GM23338 (cell line): ENCODE measurements around the gene FNIP2. TPM values are rescaled to one million over a fixed set of nuclear protein-coding genes. Genes with fewer than 3 reads are reported as not detected.

ENCODE experiments used
- ATAC-seq: fragments of 200-7000 bp; cut with Tn5 transposase; 3 replicates; pipeline ENCODE4 v1.9.1; 2020
- DNase-seq: peaks from one replicate; pipeline ENCODE4 v3.0.0-alpha.2; 2015; ENCODE audit warnings: low spot score
- H2AFZ ChIP-seq: fragments of 200-600 bp; sonication (generic); 2 replicates; pipeline ENCODE4 v1.8.0; 2016; ENCODE audit warnings: antibody characterized with exemption, mild to moderate bottlenecking, moderate library complexity
- H3F3A ChIP-seq: fragments of 200-600 bp; sonication (generic); replicated peaks from 2 replicates; pipeline ENCODE4 v1.8.0; 2017; ENCODE audit warnings: antibody characterized with exemption, mixed run types, low read depth
- H3K27ac ChIP-seq: fragments of 200-600 bp; sonication (generic); 2 replicates; pipeline ENCODE4 v1.6.1; 2016; ENCODE audit warnings: low read depth
- H3K27me3 ChIP-seq: fragments of 200-600 bp; sonication (generic); 2 replicates; pipeline ENCODE4 v1.8.0; 2016; ENCODE audit warnings: mild to moderate bottlenecking, mixed run types, moderate library complexity; ENCODE audit not compliant: insufficient read depth
- H3K36me3 ChIP-seq: fragments of 200-600 bp; sonication (generic); 2 replicates; pipeline ENCODE4 v1.8.0; 2016; ENCODE audit warnings: mild to moderate bottlenecking; ENCODE audit not compliant: insufficient read depth
- H3K4me1 ChIP-seq: fragments of 200-600 bp; sonication (generic); 2 replicates; pipeline ENCODE4 v1.8.0; 2016; ENCODE audit warnings: mild to moderate bottlenecking, moderate library complexity; ENCODE audit not compliant: insufficient read depth
- H3K4me2 ChIP-seq: fragments of 200-600 bp; sonication (generic); 2 replicates; pipeline ENCODE4 v1.7.1; 2017; ENCODE audit warnings: mixed run types
- H3K4me3 ChIP-seq: fragments of 200-600 bp; sonication (generic); 2 replicates; pipeline ENCODE4 v1.6.1; 2016; ENCODE audit warnings: mixed run types
- H3K79me2 ChIP-seq: fragments of 200-600 bp; sonication (generic); replicated peaks from 2 replicates; pipeline ENCODE4 v1.8.0; 2017; ENCODE audit warnings: mild to moderate bottlenecking; ENCODE audit not compliant: insufficient read depth
- H3K9me2 ChIP-seq: fragments of 200-600 bp; sonication (generic); 2 replicates; pipeline ENCODE4 v1.8.0; 2017; ENCODE audit not compliant: insufficient read depth
- H4K20me1 ChIP-seq: fragments of 200-600 bp; sonication (generic); replicated peaks from 2 replicates; pipeline ENCODE4 v1.8.0; 2017; ENCODE audit warnings: mild to moderate bottlenecking; ENCODE audit not compliant: insufficient read depth
- H3K27ac Mint-ChIP-seq: 2 replicates; pipeline ENCODE4 v1.8.0; 2020; ENCODE audit warnings: inconsistent platforms, mild to moderate bottlenecking, moderate library complexity, mixed read lengths
- H3K27me3 Mint-ChIP-seq: 3 replicates; pipeline ENCODE4 v1.8.0; 2022; ENCODE audit warnings: low read depth, mild to moderate bottlenecking, moderate library complexity, mixed read lengths, inconsistent platforms; ENCODE audit not compliant: insufficient read depth, poor library complexity
- H3K36me3 Mint-ChIP-seq: 3 replicates; pipeline ENCODE4 v1.8.0; 2021; ENCODE audit warnings: low read depth, mild to moderate bottlenecking, inconsistent platforms, moderate library complexity, mixed read lengths
- H3K4me1 Mint-ChIP-seq: 3 replicates; pipeline ENCODE4 v1.8.0; 2020; ENCODE audit warnings: mild to moderate bottlenecking, inconsistent platforms, mixed read lengths
- H3K4me3 Mint-ChIP-seq: 3 replicates; pipeline ENCODE4 v1.8.0; 2021; ENCODE audit warnings: moderate library complexity, mild to moderate bottlenecking, inconsistent platforms, mixed read lengths
- H3K9me3 Mint-ChIP-seq: 3 replicates; pipeline ENCODE4 v1.8.0; 2020; ENCODE audit warnings: moderate library complexity, mild to moderate bottlenecking, inconsistent platforms, mixed read lengths
- CREB1 ChIP-seq: fragments of 250-450 bp; sonication (Bioruptor Pico); IDR thresholded peaks from 2 replicates; pipeline ENCODE4 v1.5.0; 2020; ENCODE audit warnings: low read depth, mild to moderate bottlenecking, moderate library complexity
- CTCF ChIP-seq, 2 experiments: fragments of 200-600 bp in 1 of 2; sonication (generic) in 1 of 2; conservative IDR thresholded peaks; 2 replicates each; pipeline versions ENCODE4 v1.5.1 to v1.6.1; 2016 to 2017; ENCODE audit warnings: antibody characterized with exemption in 2 of 2, low read depth in 2 of 2, mild to moderate bottlenecking in 2 of 2, moderate library complexity in 1 of 2
- ETS1 ChIP-seq: IDR thresholded peaks from 2 replicates; pipeline ENCODE4 v1.6.1; 2016; ENCODE audit warnings: antibody characterized with exemption
- EZH2 ChIP-seq: fragments of 200-600 bp; sonication (generic); IDR thresholded peaks from one replicate; pipeline ENCODE4 v1.8.0; 2017; ENCODE audit warnings: antibody characterized with exemption, mild to moderate bottlenecking, low read depth; ENCODE audit not compliant: unreplicated experiment
- EZH2phosphoT487 ChIP-seq: fragments of 200-600 bp; sonication (generic); IDR thresholded peaks from one replicate; pipeline ENCODE4 v1.8.1; 2018; ENCODE audit warnings: antibody characterized with exemption; ENCODE audit not compliant: unreplicated experiment
- JUNB ChIP-seq: IDR thresholded peaks from one replicate; pipeline ENCODE4 v1.6.1; 2016; ENCODE audit warnings: antibody characterized with exemption; ENCODE audit not compliant: unreplicated experiment
- NANOG ChIP-seq: IDR thresholded peaks from 2 replicates; pipeline ENCODE4 v1.6.1; 2016; ENCODE audit warnings: antibody characterized with exemption, borderline replicate concordance
- POLR2AphosphoS5 ChIP-seq: IDR thresholded peaks from 2 replicates; pipeline ENCODE4 v1.6.1; 2016; ENCODE audit warnings: antibody characterized with exemption, low read depth
- STAT1 ChIP-seq: IDR thresholded peaks from one replicate; pipeline ENCODE4 v1.6.1; 2016; ENCODE audit warnings: antibody characterized with exemption; ENCODE audit not compliant: unreplicated experiment
- ZNF114 ChIP-seq: fragments of 250-450 bp; sonication (Bioruptor Pico); IDR thresholded peaks from 2 replicates; pipeline ENCODE4 v1.5.0; 2020; ENCODE audit warnings: mild to moderate bottlenecking, moderate library complexity
- ZNF331 ChIP-seq: fragments of 250-450 bp; sonication (Bioruptor Pico); IDR thresholded peaks from 2 replicates; pipeline ENCODE4 v1.5.0; 2020; ENCODE audit warnings: low read depth, mild to moderate bottlenecking, moderate library complexity
- ZNF462 ChIP-seq: fragments of 250-450 bp; sonication (Bioruptor Pico); IDR thresholded peaks from 2 replicates; pipeline ENCODE4 v1.5.0; 2020; ENCODE audit warnings: mild to moderate bottlenecking, moderate library complexity
- polyA plus RNA-seq: library from polyadenylated mRNA; unstranded; fragments of >200 nt; fragmentation: Nextera tagmentation; extraction: Ambion mirVana; gene quantifications from 2 replicates; pipeline ENCODE4 v1.2.1, GENCODE V29; 2016
- total RNA-seq: library from RNA; depleted of rRNA; stranded (reverse); fragments of >200 nt; shearing (Covaris generic); gene quantifications from 2 replicates; pipeline ENCODE4 v1.2.3, GENCODE V29; 2014

Gene FNIP2
- total and polyA plus RNA-seq, 2 experiments from 2014 or later = 2.7 to 17.2 TPM

- no peaks in the 10 kb centered on the region for H3K36me3 Mint-ChIP-seq
These were observed 21.0 kb downstream of the FNIP2 start for GRCh38 chr4:158789853-158790252.

More at GRCh38 chr4:158789853-158790252, 21.0 kb downstream of the FNIP2 start:
- Histone ChIP-seq H3K27me3 (no peaks in the 10 kb centered on the region), H3K36me3 (no peaks in the 10 kb centered on the region), H3F3A (no peaks in the 10 kb centered on the region), H2AFZ (no peak overlapping the region), H3K4me2 (no peak overlapping the region), H3K79me2 (peaks cover 46% of the 10 kb centered on the region), H3K9me2 (no peaks in the 10 kb centered on the region), H3K27ac (no peak overlapping the region), H4K20me1 (no peaks in the 10 kb centered on the region), H3K4me1 (no peaks in the 10 kb centered on the region), H3K4me3 (no peak overlapping the region)
- Mint-ChIP-seq H3K4me1 (peaks cover 41% of the 10 kb centered on the region), H3K27me3 (peaks cover 2% of the 10 kb centered on the region), H3K4me3 (no peak overlapping the region), H3K27ac (no peak overlapping the region), H3K9me3 (no peaks in the 10 kb centered on the region)
- no peak for TF ChIP-seq ZNF114 (CRISPR knock-in tag)
- TF ChIP-seq EZH2 = no peak
- TF ChIP-seq CREB1 = no peak
- no peak for TF ChIP-seq STAT1
- TF ChIP-seq NANOG = no peak
- no peak for TF ChIP-seq EZH2phosphoT487
- no peak for TF ChIP-seq ETS1
- no peak for TF ChIP-seq CTCF (conservative IDR thresholded peaks at IDR 0.05; ENCODE audit: low read depth in 2 of 2)
- no peak for TF ChIP-seq ZNF462 (CRISPR knock-in tag)
- TF ChIP-seq ZNF331 (CRISPR knock-in tag) = no peak
- no peak for TF ChIP-seq POLR2AphosphoS5
- no peak for TF ChIP-seq JUNB
- no peak for DNase-seq
- ATAC-seq = no peak
